WTC11 (cell line): ENCODE results near the gene VAMP4. TPM values are rescaled to one million over a fixed set of nuclear protein-coding genes. Genes with fewer than 3 reads are reported as not detected.

Experiments used
- FOXJ3 ChIP-seq: sonication (generic); formaldehyde crosslinking; IDR thresholded peaks from 2 replicates; pipeline ENCODE4 v1.9.0; 2021; ENCODE audit warnings: missing genetic modification reagents, mild to moderate bottlenecking, borderline replicate concordance
- MYBL2 ChIP-seq: sonication (generic); formaldehyde crosslinking; IDR thresholded peaks from 2 replicates; pipeline ENCODE4 v1.8.1; 2023; ENCODE audit warnings: mild to moderate bottlenecking, moderate library complexity, missing genetic modification reagents
- NR2C2 ChIP-seq: sonication (generic); formaldehyde crosslinking; IDR thresholded peaks from 2 replicates; pipeline ENCODE4 v1.8.0; 2022; ENCODE audit warnings: mild to moderate bottlenecking, missing genetic modification reagents
- ZBTB21 ChIP-seq: sonication (generic); formaldehyde crosslinking; IDR thresholded peaks from 2 replicates; pipeline ENCODE4 v1.8.1; 2023; ENCODE audit warnings: mild to moderate bottlenecking, missing genetic modification reagents, borderline replicate concordance
- total RNA-seq: library from RNA; stranded (reverse); gene quantifications from 3 replicates; pipeline ENCODE4 v1.2.3, GENCODE V29; 2021
- TF ChIP-seq, protein P1 (sequence below): sonication (generic); formaldehyde crosslinking; IDR thresholded peaks from 2 replicates; pipeline ENCODE4 v1.8.0; 2023; ENCODE audit warnings: missing genetic modification reagents, mild to moderate bottlenecking, borderline replicate concordance
- TF ChIP-seq, protein P2 (sequence below): fragments of 250-450 bp; sonication (Bioruptor Pico); IDR thresholded peaks from 2 replicates; pipeline ENCODE4 v1.9.0; 2021; ENCODE audit warnings: moderate library complexity, mild to moderate bottlenecking, inconsistent platforms, borderline replicate concordance
- TF ChIP-seq, protein P3 (sequence below): sonication (generic); formaldehyde crosslinking; IDR thresholded peaks from 2 replicates; pipeline ENCODE4 v1.8.1; 2022; ENCODE audit warnings: mild to moderate bottlenecking, moderate library complexity, missing genetic modification reagents
- TF ChIP-seq, protein P4 (sequence below): sonication (generic); formaldehyde crosslinking; IDR thresholded peaks from 2 replicates; pipeline ENCODE4 v1.8.0; 2023; ENCODE audit warnings: mild to moderate bottlenecking, missing genetic modification reagents
- TF ChIP-seq, protein P5 (sequence below): fragments of 250-450 bp; sonication (Bioruptor Pico); conservative IDR thresholded peaks from 2 replicates; pipeline ENCODE4 v1.9.0; 2021; ENCODE audit warnings: mild to moderate bottlenecking
- TF ChIP-seq, protein P6 (sequence below): sonication (generic); formaldehyde crosslinking; IDR thresholded peaks from 2 replicates; pipeline ENCODE4 v1.8.1; 2023; ENCODE audit warnings: mild to moderate bottlenecking, moderate library complexity, missing genetic modification reagents
- TF ChIP-seq, protein P7 (sequence below): fragments of 200-600 bp; IDR thresholded peaks from 2 replicates; pipeline ENCODE4 v1.8.0; 2022; ENCODE audit warnings: antibody characterized with exemption

Gene VAMP4
- total RNA-seq, 1 experiment from 2014 or later = 11.4 TPM

DNA sequence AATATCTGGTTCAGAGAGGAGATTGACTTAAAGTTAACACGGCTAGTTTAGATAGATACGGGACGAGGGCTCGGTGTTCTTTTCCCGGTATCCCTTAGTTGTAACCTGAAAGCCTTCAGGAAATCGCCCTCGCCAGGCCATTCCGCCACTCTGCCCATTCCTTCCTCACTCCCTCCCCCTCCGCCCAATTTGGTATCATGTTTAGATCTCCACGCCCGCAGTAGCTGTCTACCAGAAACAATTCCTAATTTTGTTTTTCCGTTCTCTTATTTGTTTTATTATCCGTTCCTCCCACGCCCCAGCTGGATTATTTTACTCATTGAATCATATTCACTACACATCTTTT lies 685 bp upstream of the VAMP4 start (continued):
- TF ChIP-seq, protein P1, sequence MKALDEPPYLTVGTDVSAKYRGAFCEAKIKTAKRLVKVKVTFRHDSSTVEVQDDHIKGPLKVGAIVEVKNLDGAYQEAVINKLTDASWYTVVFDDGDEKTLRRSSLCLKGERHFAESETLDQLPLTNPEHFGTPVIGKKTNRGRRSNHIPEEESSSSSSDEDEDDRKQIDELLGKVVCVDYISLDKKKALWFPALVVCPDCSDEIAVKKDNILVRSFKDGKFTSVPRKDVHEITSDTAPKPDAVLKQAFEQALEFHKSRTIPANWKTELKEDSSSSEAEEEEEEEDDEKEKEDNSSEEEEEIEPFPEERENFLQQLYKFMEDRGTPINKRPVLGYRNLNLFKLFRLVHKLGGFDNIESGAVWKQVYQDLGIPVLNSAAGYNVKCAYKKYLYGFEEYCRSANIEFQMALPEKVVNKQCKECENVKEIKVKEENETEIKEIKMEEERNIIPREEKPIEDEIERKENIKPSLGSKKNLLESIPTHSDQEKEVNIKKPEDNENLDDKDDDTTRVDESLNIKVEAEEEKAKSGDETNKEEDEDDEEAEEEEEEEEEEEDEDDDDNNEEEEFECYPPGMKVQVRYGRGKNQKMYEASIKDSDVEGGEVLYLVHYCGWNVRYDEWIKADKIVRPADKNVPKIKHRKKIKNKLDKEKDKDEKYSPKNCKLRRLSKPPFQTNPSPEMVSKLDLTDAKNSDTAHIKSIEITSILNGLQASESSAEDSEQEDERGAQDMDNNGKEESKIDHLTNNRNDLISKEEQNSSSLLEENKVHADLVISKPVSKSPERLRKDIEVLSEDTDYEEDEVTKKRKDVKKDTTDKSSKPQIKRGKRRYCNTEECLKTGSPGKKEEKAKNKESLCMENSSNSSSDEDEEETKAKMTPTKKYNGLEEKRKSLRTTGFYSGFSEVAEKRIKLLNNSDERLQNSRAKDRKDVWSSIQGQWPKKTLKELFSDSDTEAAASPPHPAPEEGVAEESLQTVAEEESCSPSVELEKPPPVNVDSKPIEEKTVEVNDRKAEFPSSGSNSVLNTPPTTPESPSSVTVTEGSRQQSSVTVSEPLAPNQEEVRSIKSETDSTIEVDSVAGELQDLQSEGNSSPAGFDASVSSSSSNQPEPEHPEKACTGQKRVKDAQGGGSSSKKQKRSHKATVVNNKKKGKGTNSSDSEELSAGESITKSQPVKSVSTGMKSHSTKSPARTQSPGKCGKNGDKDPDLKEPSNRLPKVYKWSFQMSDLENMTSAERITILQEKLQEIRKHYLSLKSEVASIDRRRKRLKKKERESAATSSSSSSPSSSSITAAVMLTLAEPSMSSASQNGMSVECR (CRISPR knock-in tag) = no peak
- TF ChIP-seq, protein P2, sequence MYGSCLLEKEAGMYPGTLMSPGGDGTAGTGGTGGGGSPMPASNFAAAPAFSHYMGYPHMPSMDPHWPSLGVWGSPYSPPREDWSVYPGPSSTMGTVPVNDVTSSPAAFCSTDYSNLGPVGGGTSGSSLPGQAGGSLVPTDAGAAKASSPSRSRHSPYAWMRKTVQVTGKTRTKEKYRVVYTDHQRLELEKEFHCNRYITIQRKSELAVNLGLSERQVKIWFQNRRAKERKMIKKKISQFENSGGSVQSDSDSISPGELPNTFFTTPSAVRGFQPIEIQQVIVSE (CRISPR knock-in tag) = no peak
- TF ChIP-seq, protein P3, sequence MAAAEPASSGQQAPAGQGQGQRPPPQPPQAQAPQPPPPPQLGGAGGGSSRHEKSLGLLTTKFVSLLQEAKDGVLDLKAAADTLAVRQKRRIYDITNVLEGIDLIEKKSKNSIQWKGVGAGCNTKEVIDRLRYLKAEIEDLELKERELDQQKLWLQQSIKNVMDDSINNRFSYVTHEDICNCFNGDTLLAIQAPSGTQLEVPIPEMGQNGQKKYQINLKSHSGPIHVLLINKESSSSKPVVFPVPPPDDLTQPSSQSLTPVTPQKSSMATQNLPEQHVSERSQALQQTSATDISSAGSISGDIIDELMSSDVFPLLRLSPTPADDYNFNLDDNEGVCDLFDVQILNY (CRISPR knock-in tag) = no peak
- TF ChIP-seq MYBL2 (CRISPR knock-in tag) = no peak
- TF ChIP-seq, protein P4, sequence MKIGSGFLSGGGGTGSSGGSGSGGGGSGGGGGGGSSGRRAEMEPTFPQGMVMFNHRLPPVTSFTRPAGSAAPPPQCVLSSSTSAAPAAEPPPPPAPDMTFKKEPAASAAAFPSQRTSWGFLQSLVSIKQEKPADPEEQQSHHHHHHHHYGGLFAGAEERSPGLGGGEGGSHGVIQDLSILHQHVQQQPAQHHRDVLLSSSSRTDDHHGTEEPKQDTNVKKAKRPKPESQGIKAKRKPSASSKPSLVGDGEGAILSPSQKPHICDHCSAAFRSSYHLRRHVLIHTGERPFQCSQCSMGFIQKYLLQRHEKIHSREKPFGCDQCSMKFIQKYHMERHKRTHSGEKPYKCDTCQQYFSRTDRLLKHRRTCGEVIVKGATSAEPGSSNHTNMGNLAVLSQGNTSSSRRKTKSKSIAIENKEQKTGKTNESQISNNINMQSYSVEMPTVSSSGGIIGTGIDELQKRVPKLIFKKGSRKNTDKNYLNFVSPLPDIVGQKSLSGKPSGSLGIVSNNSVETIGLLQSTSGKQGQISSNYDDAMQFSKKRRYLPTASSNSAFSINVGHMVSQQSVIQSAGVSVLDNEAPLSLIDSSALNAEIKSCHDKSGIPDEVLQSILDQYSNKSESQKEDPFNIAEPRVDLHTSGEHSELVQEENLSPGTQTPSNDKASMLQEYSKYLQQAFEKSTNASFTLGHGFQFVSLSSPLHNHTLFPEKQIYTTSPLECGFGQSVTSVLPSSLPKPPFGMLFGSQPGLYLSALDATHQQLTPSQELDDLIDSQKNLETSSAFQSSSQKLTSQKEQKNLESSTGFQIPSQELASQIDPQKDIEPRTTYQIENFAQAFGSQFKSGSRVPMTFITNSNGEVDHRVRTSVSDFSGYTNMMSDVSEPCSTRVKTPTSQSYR (CRISPR knock-in tag) = no peak
- TF ChIP-seq, protein P5, sequence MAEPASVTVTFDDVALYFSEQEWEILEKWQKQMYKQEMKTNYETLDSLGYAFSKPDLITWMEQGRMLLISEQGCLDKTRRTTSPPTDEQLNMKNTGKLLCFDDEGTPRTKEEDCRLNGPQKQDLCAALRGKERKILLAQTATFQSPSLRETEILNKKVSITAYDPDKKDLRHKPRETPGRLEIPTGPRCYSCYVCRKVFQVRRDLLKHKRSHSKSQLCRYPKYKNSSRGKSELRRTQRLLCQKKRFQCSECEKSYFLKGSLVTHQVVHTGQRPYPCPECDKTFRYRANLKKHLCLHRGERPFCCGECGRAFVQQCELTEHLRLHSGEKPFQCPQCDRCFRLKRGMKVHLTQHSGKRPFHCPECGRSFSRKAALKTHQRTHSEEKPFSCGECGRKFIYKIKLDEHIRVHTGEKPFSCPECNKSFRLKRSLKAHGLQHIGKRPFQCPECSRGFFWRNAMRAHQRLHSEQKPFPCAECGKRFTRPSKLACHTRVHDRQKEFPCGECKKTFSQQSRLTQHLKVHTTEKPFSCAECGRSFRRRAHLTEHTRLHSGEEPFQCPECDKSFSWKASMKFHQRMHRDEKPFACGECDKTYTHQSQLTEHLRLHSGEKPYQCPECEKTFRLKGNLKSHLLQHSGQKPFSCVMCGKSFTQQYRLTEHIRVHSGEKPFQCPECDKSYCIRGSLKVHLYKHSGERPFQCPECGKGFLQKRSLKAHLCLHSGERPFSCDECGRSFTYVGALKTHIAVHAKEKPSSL = no peak
- no peak for TF ChIP-seq NR2C2 (CRISPR knock-in tag)
- no peak for TF ChIP-seq FOXJ3
- TF ChIP-seq, protein P6, sequence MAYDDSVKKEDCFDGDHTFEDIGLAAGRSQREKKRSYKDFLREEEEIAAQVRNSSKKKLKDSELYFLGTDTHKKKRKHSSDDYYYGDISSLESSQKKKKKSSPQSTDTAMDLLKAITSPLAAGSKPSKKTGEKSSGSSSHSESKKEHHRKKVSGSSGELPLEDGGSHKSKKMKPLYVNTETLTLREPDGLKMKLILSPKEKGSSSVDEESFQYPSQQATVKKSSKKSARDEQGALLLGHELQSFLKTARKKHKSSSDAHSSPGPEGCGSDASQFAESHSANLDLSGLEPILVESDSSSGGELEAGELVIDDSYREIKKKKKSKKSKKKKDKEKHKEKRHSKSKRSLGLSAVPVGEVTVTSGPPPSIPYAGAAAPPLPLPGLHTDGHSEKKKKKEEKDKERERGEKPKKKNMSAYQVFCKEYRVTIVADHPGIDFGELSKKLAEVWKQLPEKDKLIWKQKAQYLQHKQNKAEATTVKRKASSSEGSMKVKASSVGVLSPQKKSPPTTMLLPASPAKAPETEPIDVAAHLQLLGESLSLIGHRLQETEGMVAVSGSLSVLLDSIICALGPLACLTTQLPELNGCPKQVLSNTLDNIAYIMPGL = no peak
- TF ChIP-seq, protein P7, sequence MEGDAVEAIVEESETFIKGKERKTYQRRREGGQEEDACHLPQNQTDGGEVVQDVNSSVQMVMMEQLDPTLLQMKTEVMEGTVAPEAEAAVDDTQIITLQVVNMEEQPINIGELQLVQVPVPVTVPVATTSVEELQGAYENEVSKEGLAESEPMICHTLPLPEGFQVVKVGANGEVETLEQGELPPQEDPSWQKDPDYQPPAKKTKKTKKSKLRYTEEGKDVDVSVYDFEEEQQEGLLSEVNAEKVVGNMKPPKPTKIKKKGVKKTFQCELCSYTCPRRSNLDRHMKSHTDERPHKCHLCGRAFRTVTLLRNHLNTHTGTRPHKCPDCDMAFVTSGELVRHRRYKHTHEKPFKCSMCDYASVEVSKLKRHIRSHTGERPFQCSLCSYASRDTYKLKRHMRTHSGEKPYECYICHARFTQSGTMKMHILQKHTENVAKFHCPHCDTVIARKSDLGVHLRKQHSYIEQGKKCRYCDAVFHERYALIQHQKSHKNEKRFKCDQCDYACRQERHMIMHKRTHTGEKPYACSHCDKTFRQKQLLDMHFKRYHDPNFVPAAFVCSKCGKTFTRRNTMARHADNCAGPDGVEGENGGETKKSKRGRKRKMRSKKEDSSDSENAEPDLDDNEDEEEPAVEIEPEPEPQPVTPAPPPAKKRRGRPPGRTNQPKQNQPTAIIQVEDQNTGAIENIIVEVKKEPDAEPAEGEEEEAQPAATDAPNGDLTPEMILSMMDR = no peak
- TF ChIP-seq ZBTB21 = no peak
